HG03565 (cell line): Measurements from ENCODE around the gene MYO1E.

ENCODE experiments used
- ATAC-seq: cut with Tn5 transposase; IDR thresholded peaks from one replicate; pipeline ENCODE4 v1.9.1; 2021; ENCODE audit warnings: mild to moderate bottlenecking, moderate library complexity; ENCODE audit not compliant: unreplicated experiment

MYO1E gene

DNA sequence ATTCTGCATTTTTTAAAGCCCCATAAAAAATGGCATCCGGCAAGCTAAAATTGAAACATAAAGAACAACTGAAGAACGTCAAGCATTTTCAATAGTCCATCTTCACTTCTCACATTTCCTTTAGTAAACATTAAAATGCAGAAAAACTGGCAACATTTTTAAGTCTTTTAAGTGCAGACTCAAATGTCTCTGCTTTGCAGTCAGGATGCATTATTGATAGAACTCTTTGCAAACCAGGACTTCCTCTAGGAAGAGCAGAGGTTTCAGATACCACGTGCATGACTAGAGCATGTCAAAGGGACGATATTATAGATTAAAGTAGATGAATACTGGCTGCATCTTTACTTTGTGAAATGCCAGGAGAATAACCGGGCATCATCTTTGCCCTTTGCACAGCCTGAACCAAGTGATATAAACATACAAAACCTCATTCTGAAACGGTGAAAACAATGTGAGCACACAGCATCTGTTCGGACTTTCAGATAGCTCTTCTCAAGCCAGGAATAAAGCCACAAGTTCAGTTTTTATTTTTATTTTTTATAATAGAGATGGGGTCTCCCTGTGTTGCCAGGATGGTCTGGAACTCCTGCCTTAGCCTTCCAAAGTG, 101.0 kb downstream of the MYO1E start:
- no peak for ATAC-seq

DNA sequence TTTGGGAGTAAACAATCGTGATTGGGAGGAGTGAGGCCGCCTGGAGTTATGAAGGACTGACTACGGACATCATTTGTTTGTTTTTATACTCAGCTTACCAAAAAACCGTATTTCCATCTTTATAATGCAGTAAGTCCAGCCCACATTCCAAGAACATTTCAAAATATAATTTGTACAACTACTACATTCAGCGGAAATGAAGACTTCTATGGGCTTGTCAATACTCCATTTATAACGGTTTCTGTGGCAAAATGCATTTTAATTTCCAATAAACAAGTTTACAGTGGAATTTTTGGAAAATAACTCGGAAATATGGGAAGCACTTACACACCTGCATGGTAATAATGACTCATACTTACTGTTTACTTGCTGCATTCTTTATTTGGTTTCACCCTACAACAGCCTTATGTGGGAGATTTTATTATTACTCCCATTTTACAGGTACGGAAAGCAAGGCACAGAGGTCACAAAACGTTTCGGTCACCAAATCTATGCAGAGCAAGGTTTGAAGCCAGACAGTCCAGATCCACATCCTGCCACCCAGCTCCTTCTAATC, 103.7 kb downstream of the MYO1E start:
- no peak for ATAC-seq

DNA sequence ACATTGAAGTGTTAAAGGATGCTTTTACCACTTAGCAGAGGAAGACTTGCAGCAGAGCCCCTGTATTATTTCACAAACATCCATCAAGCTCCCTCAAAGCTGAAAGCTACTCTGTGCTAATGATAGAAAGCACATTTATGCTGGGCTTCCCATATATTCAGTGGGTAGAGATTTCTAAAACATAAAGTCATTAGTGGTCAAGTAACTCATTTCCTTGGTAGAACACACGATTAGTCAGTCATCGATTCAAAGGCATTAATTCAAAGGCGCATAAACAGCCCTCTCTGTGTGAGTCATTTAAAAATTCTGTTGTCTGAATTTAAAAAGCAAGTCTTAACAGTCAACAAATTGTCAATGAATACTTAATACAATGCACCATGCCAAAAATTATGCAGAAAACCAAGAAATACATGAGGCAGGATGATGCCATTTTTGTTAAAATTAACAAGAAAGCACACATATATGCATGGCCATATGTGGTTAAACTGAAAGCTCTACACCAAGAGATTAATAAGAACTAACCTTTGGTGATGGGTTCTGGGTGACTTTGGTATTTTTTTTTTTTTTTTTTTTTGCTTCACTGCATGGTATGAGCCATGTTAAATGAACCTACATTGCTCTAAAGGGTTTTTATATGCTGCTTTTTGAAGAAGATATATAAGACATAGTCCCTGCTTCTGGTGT, 104.4 kb downstream of the MYO1E start:
- ATAC-seq, result no peak

DNA sequence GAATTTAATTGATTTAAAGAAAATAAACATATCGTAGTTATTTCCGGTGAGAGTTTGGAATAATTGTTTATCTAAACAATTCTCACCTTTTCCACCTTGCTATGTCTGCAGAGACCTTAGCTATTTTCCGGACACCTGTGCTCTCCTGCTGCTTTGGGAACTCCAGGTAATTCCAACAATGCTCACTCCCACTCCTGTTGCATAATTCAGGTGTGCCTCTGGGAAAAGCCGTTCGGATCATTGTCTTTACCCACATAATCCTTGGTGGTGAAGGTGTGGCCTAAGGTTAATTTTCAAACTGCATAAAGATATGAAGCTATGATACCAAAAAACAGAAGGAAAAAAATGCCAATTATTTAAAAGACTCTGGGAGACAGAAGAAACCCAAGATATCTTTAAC, 106.6 kb downstream of the MYO1E start:
- no peak for ATAC-seq

DNA sequence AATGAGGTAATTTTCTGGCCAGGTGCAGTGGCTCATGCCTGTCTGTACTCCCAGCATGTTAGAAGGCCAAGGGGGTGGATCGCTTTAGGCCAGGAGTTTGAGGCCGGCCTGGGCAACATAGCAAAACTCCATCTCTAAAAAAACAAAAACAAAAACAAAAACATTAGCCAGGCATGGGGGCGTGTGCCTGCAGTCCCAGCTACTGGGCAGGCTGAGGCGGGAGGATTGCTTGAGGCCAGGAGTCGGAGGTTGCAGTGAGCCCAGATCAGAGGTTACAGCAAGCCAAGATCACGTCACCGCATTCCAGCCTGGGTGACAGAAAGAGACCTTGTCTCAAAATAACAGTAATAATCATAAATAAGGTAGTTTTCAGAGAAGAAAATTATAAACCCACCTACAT, 110.4 kb downstream of the MYO1E start:
- no peak for ATAC-seq

DNA sequence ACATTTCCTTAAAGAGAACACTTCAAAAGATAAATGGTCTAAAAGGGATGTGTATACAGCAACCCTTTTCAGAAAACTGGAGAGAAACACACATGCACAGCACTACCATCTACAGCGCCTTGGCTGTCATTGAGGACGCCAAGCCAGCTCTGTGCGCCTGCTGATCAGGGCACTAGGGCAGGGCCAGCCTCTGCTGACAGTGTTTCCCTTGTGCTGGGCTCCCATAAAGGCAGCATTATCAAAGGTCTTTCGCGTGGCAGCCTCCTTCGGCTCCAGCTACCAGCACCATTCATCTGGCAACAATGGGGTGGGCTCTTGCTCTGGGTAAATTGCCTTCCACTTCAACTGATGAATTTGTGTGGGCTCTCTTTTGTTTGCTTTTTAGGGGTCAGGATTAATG, 112.6 kb downstream of the MYO1E start:
- ATAC-seq, result no peak

DNA sequence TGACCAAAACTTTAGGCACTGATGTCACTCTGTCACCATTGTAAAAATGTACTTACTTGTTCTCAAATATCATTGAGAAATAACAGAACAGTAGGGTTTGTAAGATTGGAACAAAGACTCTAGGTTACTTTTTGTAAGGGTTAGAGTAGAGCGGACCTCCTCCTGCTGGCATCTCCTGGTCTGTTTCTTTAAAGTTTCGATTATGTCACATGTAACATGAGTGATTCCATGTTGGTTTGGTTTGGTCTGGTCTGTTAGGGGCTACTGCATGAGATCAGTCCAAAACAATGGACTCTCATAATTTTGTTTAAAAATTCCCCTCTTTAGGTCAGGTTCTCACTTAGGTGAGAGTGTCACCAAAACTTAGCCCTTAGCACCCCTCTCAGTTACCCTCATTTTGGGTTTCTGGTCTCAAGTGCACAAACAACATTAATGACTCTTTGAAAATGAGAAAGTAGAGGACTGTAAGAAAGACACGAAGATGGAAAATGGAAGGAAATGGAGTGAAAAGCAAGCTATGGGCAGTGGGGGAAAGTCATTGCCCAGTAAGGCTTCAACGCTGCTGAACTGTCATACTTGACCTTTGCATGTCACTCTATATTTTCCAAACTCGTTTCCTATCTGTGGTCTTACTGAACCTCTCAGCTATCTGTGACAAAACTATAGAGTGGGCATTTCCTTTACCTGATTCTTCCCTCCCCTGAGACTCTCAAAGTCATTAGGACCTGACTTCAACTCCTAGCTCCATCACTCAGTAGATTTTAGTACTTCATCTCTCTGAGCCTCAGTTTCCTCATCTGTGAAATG, 113.3 kb downstream of the MYO1E start:
- ATAC-seq, result no peak

DNA sequence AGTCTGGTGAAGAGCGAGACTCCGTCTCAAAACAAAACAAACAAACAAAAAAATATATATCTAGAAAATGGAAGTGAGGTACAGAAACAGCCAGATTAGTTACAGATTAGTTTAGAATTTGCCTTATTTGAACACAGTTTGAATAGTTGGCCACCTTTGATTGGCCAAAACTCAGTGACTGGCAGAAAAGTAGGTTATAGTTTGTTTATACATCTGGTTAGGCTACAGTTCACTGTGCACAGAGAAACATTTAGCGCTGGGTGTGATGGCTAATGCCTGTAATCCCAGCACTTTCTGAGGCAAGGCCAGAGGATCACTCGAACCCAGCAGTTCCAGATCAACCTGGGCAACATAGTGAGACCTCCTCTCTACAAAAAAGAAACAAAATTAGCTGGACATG, 114.4 kb downstream of the MYO1E start:
- ATAC-seq, result no peak

DNA sequence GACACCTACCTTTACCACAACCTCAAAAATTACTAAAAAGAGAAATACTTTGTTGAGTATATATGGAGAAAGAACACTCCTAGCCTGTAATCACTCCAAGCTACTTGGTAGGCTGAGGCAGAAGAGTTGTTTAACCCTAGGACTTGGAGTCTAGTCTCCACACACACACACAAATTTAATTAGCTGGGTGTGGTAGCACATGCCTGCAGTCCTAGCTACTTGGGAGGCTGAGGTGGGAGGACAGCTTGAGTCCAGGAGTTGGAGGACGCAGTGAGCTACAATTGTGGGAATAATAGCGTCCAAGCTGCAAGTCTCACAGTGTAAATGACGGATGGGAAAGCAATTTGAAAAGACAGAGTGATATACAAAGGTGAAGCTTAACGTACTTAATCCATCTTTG, 115.5 kb downstream of the MYO1E start:
- ATAC-seq, result no peak

DNA sequence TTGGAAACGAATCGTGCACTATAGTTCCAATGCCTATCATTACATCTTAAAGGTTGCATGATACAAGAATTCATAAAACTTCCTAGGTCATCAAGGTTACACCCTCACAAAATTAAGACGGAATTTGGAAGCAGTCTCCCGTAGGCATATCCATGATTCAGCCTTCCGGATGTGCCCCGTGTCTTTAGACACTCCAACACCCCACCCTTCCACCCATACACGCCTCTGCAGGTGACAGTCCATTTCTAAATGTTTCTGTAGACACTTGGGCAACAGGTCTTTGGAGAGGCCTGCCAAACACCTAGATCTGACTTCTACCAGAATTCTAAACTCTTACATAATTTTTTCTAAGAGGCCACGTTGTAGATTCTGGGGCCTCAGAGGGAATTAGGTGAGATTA, 116.2 kb downstream of the MYO1E start:
- ATAC-seq, result no peak

DNA sequence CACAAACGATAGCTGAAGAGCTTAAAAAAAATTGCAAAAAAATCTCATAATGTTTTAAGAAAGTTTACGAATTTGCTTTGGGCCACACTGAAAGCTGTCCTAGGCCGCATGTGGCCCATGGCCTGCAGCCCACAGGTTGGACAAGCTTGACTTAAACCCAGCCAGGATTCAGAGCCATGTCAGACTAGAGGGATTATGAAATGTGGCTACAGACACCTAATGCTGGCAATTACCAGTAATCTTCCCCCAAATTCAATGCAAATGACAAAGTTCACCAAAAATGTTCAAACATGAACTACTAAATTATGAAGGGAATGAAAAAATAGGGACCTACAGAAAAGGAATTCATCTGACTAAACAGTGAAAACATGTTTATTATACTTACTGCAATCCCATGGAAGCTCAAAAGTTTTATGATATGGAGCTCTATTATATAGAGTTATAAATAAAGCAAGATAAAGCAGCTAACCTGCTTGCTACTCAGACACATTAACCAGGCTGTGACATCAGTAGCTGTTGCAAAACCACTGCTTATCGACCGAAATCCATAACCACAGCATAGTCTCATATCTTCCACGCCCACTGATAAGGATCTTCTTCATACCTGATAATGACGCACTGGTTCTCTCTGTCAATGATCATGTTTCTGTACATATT, 116.9 kb downstream of the MYO1E start:
- no peak for ATAC-seq

DNA sequence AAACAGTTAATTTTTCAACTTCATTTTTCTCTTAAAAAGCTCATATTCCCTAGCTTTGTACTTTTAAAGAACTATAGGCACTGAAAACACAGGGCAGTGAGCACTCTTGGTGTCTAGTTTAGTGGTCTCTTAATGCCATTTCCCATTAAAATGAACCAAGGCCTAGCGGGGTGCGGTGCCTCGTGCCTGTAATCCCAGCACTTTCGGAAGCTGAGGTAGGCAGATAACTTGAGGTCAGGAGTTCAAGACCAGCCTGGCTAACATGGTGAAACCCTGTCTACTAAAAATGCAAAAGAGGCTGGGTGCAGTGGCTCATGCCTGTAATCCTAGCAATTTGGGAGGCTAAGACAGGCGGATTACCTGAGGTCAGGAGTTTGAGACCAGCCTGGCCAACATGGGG, 120.5 kb downstream of the MYO1E start:
- no peak for ATAC-seq

DNA sequence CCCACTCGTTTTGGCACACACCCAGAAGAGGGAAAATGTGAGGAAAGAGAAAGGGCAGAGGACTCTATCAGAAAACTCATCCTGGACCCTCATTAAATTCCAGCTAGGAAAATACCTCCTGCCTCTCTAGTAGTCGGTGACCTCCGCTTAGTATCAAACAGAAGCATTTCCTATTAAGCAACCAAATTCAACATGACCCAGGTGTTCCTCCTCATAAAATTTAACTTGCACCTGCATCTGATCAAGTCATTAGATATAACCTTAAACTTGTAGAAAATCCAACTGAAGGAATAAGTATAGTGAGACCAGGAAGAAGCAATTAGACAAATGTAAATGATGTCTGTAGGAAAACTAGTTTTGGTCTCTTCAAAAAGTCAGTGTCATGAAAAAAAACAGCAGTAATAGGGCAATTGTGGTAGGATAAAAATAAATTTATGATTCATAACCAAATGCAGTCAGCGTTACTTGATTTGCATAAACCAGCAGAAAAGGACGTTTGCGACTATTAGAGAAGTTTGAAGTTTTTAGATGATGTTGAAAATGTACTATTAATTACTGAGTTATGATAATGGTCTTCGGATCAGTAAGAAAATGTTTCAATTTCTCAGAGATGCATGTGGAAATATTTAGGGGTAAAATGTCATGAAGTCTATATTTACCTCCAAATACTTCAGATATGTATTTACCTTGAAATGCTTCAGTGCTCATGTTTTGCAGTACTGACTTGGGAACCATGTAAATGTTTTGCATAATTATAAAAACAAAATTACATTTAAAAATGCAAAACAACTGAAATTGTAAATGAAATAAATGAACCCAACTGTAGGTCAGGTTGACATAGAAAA, 121.4 kb downstream of the MYO1E start:
- ATAC-seq, result peak; percentile 56

DNA sequence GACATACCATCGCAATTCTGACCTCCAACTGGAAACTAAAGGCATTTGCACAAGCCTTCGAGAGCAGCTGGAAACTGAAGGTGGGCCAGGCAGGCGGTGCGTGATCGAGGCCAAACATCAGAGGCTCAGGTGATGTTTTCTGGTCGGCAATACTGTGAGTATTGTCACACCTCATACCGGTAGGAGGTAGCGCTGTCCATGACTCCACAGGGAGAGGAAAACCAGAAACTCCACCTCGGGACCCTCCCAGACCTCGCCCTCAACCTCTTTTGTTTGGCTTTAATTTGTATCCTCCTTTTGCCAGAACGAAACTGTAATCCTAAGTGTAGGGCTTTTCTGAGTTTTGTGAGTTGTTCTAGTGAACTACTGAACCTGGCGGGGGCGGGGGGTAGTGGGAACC, 122.4 kb downstream of the MYO1E start:
- no peak for ATAC-seq

DNA sequence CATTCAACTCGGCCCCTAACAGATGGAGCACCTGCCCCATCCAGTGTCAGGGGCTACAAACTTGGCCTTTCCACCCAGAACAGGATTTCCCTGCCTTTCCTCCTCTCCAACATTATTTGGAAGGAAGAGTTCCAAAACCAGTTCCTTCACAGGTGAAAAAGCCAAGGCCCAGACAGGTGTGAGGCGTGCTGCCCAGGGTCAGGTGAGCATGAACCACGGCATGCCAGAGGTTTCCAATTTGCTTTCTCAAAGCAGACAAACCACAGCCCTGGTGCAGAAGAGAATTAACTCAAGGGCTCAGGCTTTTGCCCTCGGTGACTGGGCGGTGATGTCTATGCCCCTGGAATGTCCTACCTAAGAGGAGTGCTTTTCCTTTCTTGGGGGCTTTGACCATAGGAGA, 122.9 kb downstream of the MYO1E start:
- ATAC-seq, result no peak

DNA sequence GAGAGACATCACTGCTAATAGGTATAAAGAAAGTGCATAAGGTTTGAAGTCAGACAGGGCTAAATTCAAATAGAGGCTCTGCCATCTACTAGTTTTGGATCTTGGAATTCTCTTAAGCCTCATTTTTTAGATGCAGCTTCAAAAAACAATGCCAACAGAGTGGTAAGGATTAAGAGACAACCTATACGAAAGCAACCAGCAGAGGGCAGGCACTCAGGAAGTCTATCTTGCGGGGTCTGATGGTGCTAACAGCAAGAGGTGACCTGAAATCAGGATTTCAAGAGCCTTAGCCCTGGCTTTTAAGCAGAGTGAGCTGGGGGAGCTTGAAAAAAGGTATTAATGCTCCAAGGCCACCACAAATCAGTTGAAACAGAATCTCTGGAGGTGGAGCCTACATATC, 125.3 kb downstream of the MYO1E start:
- ATAC-seq, result no peak

DNA sequence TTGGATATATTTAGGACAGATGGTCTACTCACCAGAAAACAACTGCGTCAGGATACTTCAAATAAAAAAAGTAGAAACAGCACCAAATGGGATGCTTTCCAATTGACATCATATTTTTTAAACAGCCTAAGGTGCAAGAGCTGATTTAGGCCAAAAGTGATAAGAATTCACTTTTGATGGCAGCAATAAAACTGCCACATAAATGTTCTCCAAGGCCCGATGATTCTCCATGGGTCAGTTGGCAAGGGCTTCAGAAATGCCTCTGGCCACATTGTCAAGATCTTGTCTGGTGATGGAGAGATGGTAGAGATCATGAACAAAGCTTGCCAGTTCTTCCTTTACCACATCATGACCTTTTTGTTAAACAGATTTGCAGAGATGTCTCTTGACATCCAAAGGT, 127.1 kb downstream of the MYO1E start:
- no peak for ATAC-seq

DNA sequence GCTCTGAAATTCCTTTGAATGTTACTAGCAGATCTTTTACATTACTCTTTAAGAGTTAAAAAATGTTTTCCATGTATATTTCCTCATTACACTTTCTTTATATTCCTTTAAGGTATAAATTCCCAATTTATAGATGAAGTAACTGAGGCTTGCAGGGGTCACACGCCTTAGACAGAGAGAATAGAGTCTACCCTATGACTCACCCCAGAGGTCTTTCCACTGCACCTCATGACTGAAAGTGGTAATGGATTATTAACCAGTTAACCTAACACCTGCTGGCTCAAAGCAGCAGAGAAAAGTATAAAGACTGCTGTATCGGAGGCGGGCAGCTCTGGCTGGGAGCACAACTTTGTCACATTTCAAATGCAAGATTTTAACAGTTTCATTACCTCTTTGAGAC, 128.3 kb downstream of the MYO1E start:
- ATAC-seq, result peak; percentile 83

DNA sequence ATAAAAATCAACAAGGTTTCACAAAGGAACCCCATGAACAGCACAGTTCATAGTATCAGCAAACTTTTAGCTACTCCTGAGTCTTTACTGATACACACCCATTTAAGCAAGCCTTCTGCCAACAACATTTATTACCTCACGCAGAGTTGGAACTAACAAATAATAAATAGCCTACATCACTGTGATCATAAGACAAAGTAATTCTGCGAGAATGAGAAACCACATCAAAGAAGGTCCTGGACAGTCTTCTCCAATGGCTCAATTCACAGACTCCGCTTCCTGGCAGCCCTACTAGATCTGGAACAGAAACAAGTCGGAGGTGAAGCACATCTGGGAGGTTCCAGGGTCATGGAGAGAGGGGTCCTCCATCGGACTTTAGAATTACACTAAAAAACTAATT, 129.0 kb downstream of the MYO1E start:
- no peak for ATAC-seq

DNA sequence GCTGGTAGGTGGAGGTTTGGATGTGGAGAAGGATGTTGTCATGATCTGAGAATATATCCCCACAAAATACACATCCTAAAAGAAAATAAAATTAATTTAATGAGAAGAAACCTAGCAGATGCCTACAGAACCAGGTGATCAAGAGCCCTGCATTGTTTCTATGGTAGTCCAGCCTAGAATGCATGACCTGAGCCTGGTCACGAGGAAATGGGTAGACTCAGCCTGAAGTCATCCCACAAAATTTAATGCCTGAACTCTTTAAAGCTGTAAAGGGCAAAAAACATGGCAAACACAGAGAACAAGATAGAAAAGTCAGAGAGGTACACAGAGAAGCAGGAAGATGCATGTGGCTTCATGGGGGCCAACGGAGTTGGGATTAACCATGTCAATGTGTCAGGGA, 130.0 kb downstream of the MYO1E start:
- no peak for ATAC-seq

DNA sequence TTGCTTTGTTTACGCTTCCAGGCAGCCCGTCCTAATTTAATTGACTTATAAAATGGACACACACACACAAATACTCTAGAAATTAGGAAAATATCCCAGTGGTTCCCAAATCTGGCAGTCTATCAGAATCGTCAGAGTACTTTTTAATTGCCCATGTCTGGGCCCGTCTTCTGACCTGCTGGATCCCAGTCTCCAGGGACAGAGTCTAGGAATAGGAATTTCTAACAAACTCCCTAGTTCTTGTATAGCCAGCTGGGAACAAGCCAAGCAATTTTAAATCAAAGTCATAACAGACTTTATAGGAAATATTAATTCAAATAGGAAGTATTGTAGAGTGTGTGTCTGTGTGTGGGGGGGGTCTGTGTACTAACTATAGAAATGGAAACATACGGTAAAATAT, 132.6 kb downstream of the MYO1E start:
- ATAC-seq, result no peak
